Measurements from ENCODE around the gene TTC5. TPM values are rescaled to one million over a fixed set of nuclear protein-coding genes. Genes with fewer than 3 reads are reported as not detected.
"Not testable (repeated sequence)": the region's sequence is repeated elsewhere in the genome, so short reads cannot be mapped to it uniquely, and the experiment has no call there.

TTC5 gene
- total RNA-seq, 1 donor from 2014 or later = 12.0 TPM

DNA sequence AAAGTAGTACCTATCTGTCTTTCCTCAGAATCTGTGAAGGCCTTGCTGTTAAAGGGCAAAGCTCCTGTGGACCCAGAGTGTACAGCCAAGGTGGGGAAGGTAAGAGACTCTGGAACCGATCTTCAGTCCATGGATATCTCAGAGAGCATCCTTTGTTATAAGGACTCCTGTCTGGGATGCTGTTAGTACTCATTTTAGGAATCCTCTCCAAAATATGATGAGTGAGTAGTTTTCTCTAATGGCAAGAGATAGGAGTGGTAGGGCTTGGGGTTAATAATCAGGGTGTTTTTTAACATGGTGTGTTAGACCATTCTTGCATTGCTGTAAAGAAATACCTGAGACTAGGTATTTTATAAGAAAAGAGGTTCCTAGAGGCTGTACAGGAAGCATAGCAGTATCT, 39.6 kb upstream of the TTC5 start:
- no peak for DNase-seq
- intact Hi-C loops (cut with micrococcal nuclease) = no loop called here
- no peak overlapping the region for H3K4me3 ChIP-seq

DNA sequence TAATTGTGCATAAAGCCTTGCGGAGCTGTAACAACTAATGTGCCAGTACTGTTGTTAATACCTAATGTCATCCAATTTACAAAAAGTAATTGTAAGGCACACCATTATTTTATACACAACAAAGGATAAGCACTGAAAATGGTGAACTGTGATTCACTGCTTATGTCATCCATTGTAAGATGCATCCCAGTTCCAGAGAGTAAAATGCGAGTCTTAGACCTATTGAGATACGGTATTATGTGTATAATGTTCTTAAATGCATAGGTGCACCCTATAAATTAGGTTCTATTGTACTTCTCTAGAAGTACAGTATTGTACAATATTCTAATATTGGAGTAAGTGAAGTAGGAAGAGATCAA, 38.1 kb upstream of the TTC5 start:
- Histone ChIP-seq H3K27me3 (ENCODE audit: low read depth) (no peaks in the 10 kb centered on the region), H3K4me1 (peaks cover 12% of the 10 kb centered on the region), H3K27ac (replicated peaks) (peak overlapping the region; percentile 93), H3K36me3 (peaks cover 37% of the 10 kb centered on the region), H3K9me3 (replicated peaks) (no peaks in the 10 kb centered on the region), H3K4me3 (peak overlapping the region; percentile 77)
- no peak for DNase-seq
- intact Hi-C loops (cut with micrococcal nuclease) = no loop called here
- TF ChIP-seq, protein P1, sequence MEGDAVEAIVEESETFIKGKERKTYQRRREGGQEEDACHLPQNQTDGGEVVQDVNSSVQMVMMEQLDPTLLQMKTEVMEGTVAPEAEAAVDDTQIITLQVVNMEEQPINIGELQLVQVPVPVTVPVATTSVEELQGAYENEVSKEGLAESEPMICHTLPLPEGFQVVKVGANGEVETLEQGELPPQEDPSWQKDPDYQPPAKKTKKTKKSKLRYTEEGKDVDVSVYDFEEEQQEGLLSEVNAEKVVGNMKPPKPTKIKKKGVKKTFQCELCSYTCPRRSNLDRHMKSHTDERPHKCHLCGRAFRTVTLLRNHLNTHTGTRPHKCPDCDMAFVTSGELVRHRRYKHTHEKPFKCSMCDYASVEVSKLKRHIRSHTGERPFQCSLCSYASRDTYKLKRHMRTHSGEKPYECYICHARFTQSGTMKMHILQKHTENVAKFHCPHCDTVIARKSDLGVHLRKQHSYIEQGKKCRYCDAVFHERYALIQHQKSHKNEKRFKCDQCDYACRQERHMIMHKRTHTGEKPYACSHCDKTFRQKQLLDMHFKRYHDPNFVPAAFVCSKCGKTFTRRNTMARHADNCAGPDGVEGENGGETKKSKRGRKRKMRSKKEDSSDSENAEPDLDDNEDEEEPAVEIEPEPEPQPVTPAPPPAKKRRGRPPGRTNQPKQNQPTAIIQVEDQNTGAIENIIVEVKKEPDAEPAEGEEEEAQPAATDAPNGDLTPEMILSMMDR (IDR thresholded peaks at IDR 0.05; ENCODE audit: borderline replicate concordance) = no peak

More for the DNA sequence above, 39.6 kb upstream of the TTC5 start:
- no peaks in the 10 kb centered on the region for H3K27me3 ChIP-seq (ENCODE audit: low read depth)
- TF ChIP-seq, protein P1 (IDR thresholded peaks at IDR 0.05; ENCODE audit: borderline replicate concordance) = no peak
- no peaks in the 10 kb centered on the region for H3K9me3 ChIP-seq (replicated peaks)
- no peak overlapping the region for H3K27ac ChIP-seq (replicated peaks)
- peaks cover 12% of the 10 kb centered on the region for H3K4me1 ChIP-seq
- H3K36me3 ChIP-seq = peaks cover 53% of the 10 kb centered on the region

DNA sequence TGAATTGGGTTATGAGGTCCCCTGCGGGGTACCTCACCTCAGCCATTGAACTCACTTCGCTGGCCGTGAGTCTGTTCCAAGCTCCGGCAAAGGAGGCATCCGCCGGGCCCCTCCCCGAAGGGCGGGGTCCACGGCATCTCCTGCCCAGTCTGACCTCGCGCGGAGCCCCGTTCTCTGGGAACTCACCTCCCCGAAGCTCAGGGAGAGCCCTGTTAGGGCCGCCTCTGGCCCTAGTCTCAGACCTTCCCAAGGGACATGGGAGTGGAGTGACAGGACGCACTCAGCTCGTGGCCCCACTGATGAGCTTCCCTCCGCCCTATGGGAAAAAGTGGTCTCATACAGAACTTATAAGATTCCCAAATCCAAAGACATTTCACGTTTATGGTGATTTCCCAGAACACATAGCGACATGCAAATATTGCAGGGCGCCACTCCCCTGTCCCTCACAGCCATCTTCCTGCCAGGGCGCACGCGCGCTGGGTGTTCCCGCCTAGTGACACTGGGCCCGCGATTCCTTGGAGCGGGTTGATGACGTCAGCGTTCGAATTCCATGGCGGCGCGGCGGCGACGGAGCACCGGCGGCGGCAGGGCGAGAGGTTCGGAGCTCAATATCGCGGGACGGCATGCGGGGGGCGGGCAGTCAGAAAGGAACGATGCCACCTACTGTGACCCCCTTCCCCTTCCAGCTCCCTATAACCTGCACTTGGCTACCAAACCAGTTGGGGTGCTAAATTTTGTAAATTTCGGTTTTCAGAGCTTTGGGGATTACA, 37.5 kb upstream of the TTC5 start, which contains the start of gene PARP2:
Gene PARP2 (plus strand): TSS at position 544 of the 770 bp plus-strand sequence. CDS start 7 bp downstream, at position 551.
- peak; percentile 97 for DNase-seq
- H3K4me1 ChIP-seq = peaks cover 12% of the 10 kb centered on the region
- peak within 1 kb of the TSS; percentile 77 for H3K4me3 ChIP-seq
- intact Hi-C loops (cut with micrococcal nuclease) = no loop called here
- no peaks in the 10 kb centered on the region for H3K27me3 ChIP-seq (ENCODE audit: low read depth)
- H3K27ac ChIP-seq (replicated peaks) = peak within 1 kb of the TSS; percentile 93
- H3K9me3 ChIP-seq (replicated peaks) = no peaks in the 10 kb centered on the region
- peaks cover 32% of the 10 kb centered on the region for H3K36me3 ChIP-seq
- TF ChIP-seq, protein P1 (IDR thresholded peaks at IDR 0.05; ENCODE audit: borderline replicate concordance) = no peak

DNA sequence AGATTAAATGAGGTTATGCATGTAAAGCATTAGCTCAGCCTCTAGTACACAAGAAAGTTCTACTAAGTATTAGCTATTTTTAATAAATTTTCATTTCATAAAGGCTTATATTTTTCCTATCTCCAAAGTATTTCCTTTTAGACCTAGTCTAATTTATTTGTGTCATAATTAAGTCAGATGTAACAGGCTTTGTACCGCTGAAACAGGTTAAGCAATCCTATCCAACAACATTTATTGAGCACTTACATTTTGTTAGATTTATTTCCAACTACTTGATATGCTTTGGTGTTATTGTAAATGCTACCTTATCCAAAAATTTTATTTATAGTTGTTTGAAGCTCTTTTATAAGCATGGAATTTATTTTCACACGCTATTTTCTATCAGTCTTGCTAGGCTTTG, 35.9 kb upstream of the TTC5 start:
- H3K27me3 ChIP-seq (ENCODE audit: low read depth) = no peaks in the 10 kb centered on the region
- no peaks in the 10 kb centered on the region for H3K9me3 ChIP-seq (replicated peaks)
- intact Hi-C loops (cut with micrococcal nuclease) = no loop called here
- H3K4me3 ChIP-seq = peak overlapping the region; percentile 77
- DNase-seq = no peak
- TF ChIP-seq, protein P1 (IDR thresholded peaks at IDR 0.05; ENCODE audit: borderline replicate concordance) = no peak
- H3K27ac ChIP-seq (replicated peaks) = peak overlapping the region; percentile 93
- peaks cover 12% of the 10 kb centered on the region for H3K4me1 ChIP-seq
- peaks cover 17% of the 10 kb centered on the region for H3K36me3 ChIP-seq

DNA sequence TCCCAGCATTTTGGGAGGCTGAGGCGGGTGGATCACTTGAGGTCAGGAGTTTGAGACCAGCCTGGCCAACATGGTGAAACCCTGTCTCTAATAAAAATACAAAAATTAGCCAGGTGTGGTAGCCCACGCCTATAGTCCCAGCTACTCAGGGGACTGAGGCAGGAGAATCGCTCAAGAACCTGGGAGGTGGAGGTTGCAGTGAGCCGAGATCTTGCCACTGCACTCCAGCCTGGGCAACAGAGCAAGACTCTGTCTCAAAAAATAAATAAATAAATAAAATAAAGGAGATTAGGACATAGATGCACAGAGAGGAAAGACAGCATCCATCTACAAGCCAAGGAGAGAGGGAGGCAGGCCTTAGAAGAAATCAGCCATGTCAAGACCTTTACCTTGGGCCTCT, 35.3 kb upstream of the TTC5 start:
- intact Hi-C loops (cut with micrococcal nuclease); H3K9me3 ChIP-seq (replicated peaks); DNase-seq; H3K4me3 ChIP-seq; H3K27me3 ChIP-seq (ENCODE audit: low read depth); H3K27ac ChIP-seq (replicated peaks): not testable (repeated sequence)
- Histone ChIP-seq H3K36me3 (peaks cover 11% of the 10 kb centered on the region), H3K4me1 (peaks cover 12% of the 10 kb centered on the region)

DNA sequence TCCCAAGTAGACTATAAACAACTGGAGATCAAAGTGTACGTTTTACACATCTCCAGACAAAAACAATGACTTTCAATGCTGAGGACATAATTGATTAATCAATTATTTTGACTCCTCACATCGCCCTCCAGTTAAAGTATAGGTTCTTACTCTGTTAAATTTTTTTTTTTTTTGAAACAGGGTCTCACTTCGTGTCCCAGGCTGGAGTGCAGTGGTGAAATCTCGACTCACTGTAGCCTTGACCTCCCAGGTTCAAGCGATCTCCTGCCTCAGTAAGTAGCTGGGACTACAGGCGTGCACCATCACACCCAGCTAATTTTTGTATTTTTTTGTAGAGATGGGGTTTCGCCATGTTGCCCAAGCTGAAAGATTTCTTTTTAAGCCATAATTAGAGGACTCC, 28.3 kb upstream of the TTC5 start:
- TF ChIP-seq, protein P1 (IDR thresholded peaks at IDR 0.05; ENCODE audit: borderline replicate concordance) = no peak
- H3K4me3 ChIP-seq = no peak overlapping the region
- H3K9me3 ChIP-seq (replicated peaks) = no peaks in the 10 kb centered on the region
- no peaks in the 10 kb centered on the region for H3K27me3 ChIP-seq (ENCODE audit: low read depth)
- H3K27ac ChIP-seq (replicated peaks) = peak overlapping the region; percentile 91
- intact Hi-C loops (cut with micrococcal nuclease) = loop anchor here (5.0 kb wide), 1 partner anchor 348 kb away; the partner anchor contains the start of gene RNASE4
- peaks cover 44% of the 10 kb centered on the region for H3K4me1 ChIP-seq
- peaks cover under 1% of the 10 kb centered on the region for H3K36me3 ChIP-seq
- no peak for DNase-seq

Measured in left ventricle myocardium inferior (tissue), 1 donor.